MCF 10A (cell line): ENCODE results near the gene ATG16L2. TPM values are rescaled to one million over a fixed set of nuclear protein-coding genes. Genes with fewer than 3 reads are reported as not detected.

ENCODE experiments used
- BruUV-seq: library from RNA; stranded (reverse); fragments of 400-500 nt; replicated peaks from 2 replicates; lab custom pipeline; 2021; lab: Mats Ljungman, UMichigan
- CTCF ChIA-PET: fragments of 300-600 bp; sonication (Branson Sonifier 250); formaldehyde crosslinking; extraction: SDS; loops from one replicate; lab custom pipeline; 2021; ENCODE audit warnings: antibody characterized with exemption, inconsistent platforms; lab: Yijun Ruan, JAX
- POLR2A ChIA-PET: fragments of 300-600, 350-650 bp; sonication (Branson Sonifier 250); formaldehyde crosslinking; extraction: SDS; loops from one replicate; lab custom pipeline; 2020; ENCODE audit warnings: antibody characterized with exemption, inconsistent platforms; lab: Yijun Ruan, JAX
- DNase-seq: peaks from one replicate; pipeline ENCODE4 v3.0.0-alpha.2; 2018; ENCODE audit not compliant: unreplicated experiment
- H3K27ac Mint-ChIP-seq: one replicate; pipeline ENCODE4 v1.8.0; 2022; ENCODE audit warnings: mild to moderate bottlenecking, low read depth, mixed read lengths; ENCODE audit not compliant: unreplicated experiment
- H3K27me3 Mint-ChIP-seq: one replicate; pipeline ENCODE4 v1.8.0; 2022; ENCODE audit warnings: mixed read lengths; ENCODE audit not compliant: insufficient read depth, unreplicated experiment
- H3K36me3 Mint-ChIP-seq: one replicate; pipeline ENCODE4 v1.8.0; 2022; ENCODE audit warnings: mild to moderate bottlenecking, moderate library complexity, mixed read lengths; ENCODE audit not compliant: insufficient read depth, unreplicated experiment
- H3K4me1 Mint-ChIP-seq: one replicate; pipeline ENCODE4 v1.8.0; 2022; ENCODE audit warnings: mixed read lengths; ENCODE audit not compliant: insufficient read depth, unreplicated experiment
- H3K4me3 Mint-ChIP-seq: one replicate; pipeline ENCODE4 v1.8.0; 2022; ENCODE audit warnings: mild to moderate bottlenecking, moderate library complexity, mixed read lengths; ENCODE audit not compliant: unreplicated experiment
- H3K9me3 Mint-ChIP-seq: one replicate; pipeline ENCODE4 v1.8.0; 2022; ENCODE audit warnings: mixed read lengths; ENCODE audit not compliant: unreplicated experiment
- intact Hi-C: fragments of 100-400 bp; cut with micrococcal nuclease; formaldehyde crosslinking; loops from 2 replicates; pipeline ENCODE4 v1.14.1; 2022
- total RNA-seq: library from RNA; stranded (reverse); gene quantifications from 2 replicates; pipeline ENCODE4 v1.2.3, GENCODE V29; 2022
- TF ChIP-seq, protein P1 (sequence below): fragments of 200-600 bp; IDR thresholded peaks from one replicate; pipeline ENCODE4 v1.8.0; 2022; ENCODE audit warnings: antibody characterized with exemption, mild to moderate bottlenecking; ENCODE audit not compliant: unreplicated experiment

ATG16L2 gene
- total RNA-seq, 1 experiment from 2014 or later, result 11.2 TPM

DNA sequence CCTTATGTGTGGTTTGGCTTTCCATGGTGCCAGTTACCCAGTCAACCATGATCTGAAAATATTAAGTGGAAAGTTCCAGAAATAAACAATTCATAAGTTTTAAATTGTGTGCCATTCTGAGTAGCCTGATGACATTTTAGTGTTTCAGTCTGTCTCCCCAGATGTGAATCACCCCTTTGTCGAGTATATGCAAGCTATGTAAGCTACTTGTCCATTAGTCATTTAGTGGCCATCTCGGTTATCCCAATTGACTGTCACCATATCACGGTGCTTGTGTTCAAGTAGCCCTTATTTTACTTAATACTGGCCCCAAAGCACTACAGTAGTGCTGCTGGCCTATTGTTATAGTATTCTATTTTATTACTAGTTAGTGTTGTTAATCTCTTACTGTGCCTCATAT lies 44.9 kb downstream of the ATG16L2 start:
- POLR2A ChIA-PET, result no interaction called here
- Mint-ChIP-seq H3K4me1 (peaks cover 6% of the 10 kb centered on the region), H3K9me3 (no peaks in the 10 kb centered on the region), H3K27me3 (no peaks in the 10 kb centered on the region), H3K4me3 (no peak overlapping the region), H3K27ac (no peak overlapping the region), H3K36me3 (peaks cover 11% of the 10 kb centered on the region)
- BruUV-seq, result no TSS peak
- intact Hi-C loops, result no loop called here
- TF ChIP-seq, protein P1, sequence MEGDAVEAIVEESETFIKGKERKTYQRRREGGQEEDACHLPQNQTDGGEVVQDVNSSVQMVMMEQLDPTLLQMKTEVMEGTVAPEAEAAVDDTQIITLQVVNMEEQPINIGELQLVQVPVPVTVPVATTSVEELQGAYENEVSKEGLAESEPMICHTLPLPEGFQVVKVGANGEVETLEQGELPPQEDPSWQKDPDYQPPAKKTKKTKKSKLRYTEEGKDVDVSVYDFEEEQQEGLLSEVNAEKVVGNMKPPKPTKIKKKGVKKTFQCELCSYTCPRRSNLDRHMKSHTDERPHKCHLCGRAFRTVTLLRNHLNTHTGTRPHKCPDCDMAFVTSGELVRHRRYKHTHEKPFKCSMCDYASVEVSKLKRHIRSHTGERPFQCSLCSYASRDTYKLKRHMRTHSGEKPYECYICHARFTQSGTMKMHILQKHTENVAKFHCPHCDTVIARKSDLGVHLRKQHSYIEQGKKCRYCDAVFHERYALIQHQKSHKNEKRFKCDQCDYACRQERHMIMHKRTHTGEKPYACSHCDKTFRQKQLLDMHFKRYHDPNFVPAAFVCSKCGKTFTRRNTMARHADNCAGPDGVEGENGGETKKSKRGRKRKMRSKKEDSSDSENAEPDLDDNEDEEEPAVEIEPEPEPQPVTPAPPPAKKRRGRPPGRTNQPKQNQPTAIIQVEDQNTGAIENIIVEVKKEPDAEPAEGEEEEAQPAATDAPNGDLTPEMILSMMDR, result no peak
- CTCF ChIA-PET, result interaction anchor here (0.7 to 1.6 kb wide), 2 partner anchors 14 to 319 kb away, joined by 3 to 5 read pairs; no protein-coding TSS in a partner anchor
- no peak for DNase-seq

DNA sequence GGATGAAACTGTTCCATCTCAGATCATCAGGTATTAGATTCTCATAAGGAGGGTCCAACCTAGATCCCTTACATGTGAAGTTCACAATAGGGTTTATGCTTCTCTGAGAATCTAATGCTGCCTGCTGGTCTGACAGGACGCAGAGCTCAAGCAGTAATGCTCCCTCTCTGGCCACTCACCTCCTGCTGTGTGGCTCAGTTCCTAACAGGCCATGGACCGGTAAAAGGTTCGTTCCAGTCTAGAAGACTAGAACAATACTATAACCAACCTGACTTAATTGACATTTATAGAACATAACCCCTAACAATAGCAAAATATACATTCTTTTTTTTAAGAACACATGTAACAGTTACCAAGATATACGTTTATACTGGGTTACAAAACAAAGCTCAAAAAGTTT lies 45.8 kb downstream of the ATG16L2 start:
- CTCF ChIA-PET, result interaction anchor here (0.6 to 1.6 kb wide), 6 partner anchors 13 to 405 kb away, joined by 3 to 5 read pairs (median 3); no protein-coding TSS in a partner anchor
- H3K9me3 Mint-ChIP-seq, result no peaks in the 10 kb centered on the region
- peaks cover 8% of the 10 kb centered on the region for H3K36me3 Mint-ChIP-seq
- no peaks in the 10 kb centered on the region for H3K27me3 Mint-ChIP-seq
- intact Hi-C loops, result no loop called here
- DNase-seq, result no peak
- peaks cover 9% of the 10 kb centered on the region for H3K4me1 Mint-ChIP-seq
- no peak overlapping the region for H3K4me3 Mint-ChIP-seq
- POLR2A ChIA-PET, result interaction anchor here (0.6 to 0.7 kb wide), 3 partner anchors 15 to 642 kb away, joined by 3 to 4 read pairs (median 3); no protein-coding TSS in a partner anchor
- TF ChIP-seq, protein P1, result no peak
- no peak overlapping the region for H3K27ac Mint-ChIP-seq
- no TSS peak for BruUV-seq

DNA sequence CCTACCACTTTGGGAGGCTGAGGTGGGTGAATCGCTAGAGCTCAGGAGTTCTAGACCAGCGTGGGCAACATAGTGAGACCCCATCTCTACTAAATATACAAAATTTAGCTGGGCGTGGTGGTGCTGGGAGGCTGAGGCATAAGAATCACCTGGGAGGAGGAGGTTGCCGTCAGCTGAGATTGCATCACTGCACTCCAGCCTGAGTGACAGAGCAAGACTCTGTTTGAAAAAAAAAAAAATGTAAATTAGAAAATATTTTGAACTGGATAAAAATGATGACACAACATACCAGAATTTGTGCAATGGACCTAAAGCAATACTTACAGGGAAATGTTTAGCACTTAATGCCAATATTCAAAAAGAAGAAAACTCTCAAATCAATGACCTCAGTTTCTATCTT lies 46.4 kb downstream of the ATG16L2 start:
- POLR2A ChIA-PET, result interaction anchor here (0.6 to 0.7 kb wide), 3 partner anchors 14 to 642 kb away, joined by 3 to 4 read pairs (median 3); no protein-coding TSS in a partner anchor
- intact Hi-C loops, result no loop called here
- no peaks in the 10 kb centered on the region for H3K27me3 Mint-ChIP-seq
- BruUV-seq, result no TSS peak
- H3K27ac Mint-ChIP-seq, result no peak overlapping the region
- no peaks in the 10 kb centered on the region for H3K9me3 Mint-ChIP-seq
- TF ChIP-seq, protein P1, result no peak
- DNase-seq, result peak; percentile 34
- H3K4me1 Mint-ChIP-seq, result peaks cover 15% of the 10 kb centered on the region
- CTCF ChIA-PET, result interaction anchor here (0.6 to 1.6 kb wide), 5 partner anchors 15 to 405 kb away, joined by 3 to 5 read pairs (median 3); no protein-coding TSS in a partner anchor
- H3K36me3 Mint-ChIP-seq, result peaks cover 5% of the 10 kb centered on the region
- H3K4me3 Mint-ChIP-seq, result no peak overlapping the region

DNA sequence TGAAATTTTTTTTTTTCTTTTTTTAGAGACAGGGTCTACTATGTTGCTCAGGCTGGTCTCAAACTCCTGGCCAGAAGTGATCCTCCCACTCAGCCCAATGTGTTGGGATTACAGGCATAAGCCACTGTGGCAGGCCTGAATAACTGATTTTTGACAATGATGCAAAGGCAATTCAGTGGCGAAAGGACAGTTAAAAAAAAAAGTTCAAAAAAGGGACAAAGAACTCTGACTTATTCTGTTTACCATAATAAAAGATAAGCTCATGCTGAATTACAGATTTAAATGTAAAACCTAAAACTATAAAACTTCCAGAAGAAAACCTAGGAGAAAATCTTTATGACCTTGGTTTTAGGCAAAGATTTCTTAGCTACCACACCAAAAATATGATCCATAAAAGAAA lies 48.9 kb downstream of the ATG16L2 start:
- H3K27me3 Mint-ChIP-seq, result no peaks in the 10 kb centered on the region
- CTCF ChIA-PET, result interaction anchor here (1.0 kb wide), 1 partner anchor 313 kb away, joined by 3 read pairs; no protein-coding TSS in a partner anchor
- no peak for DNase-seq
- H3K27ac Mint-ChIP-seq, result no peak overlapping the region
- peaks cover 8% of the 10 kb centered on the region for H3K36me3 Mint-ChIP-seq
- no TSS peak for BruUV-seq
- TF ChIP-seq, protein P1, result no peak
- peaks cover 11% of the 10 kb centered on the region for H3K4me1 Mint-ChIP-seq
- no peak overlapping the region for H3K4me3 Mint-ChIP-seq
- intact Hi-C loops, result no loop called here
- H3K9me3 Mint-ChIP-seq, result no peaks in the 10 kb centered on the region
- POLR2A ChIA-PET, result interaction anchor here (0.6 to 0.7 kb wide), 2 partner anchors 27 to 1113 kb away, joined by 3 to 4 read pairs; no protein-coding TSS in a partner anchor
